Measurements from ENCODE around the gene RRP7A.

DNA sequence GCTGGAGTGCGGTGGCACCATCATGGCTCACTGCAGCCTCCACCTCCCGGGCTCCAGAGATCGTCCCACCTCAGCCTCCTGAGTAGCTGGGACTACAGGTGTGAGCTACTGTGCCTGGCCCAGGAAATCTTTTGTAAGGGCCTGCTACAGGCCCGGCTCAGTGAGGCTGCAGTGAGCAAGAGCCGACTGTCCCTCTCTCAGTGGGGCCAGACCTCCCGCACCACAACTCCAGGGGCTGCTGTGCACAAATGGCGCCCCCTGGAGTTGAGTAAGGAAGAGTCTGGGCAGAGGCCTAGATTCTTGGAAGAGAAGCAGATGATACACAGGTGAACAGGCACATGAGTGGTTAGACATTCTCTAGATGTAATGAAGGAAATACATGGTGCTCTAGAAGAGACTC, 41.2 kb upstream of the RRP7A start:
- TF ChIP-seq, protein P1, sequence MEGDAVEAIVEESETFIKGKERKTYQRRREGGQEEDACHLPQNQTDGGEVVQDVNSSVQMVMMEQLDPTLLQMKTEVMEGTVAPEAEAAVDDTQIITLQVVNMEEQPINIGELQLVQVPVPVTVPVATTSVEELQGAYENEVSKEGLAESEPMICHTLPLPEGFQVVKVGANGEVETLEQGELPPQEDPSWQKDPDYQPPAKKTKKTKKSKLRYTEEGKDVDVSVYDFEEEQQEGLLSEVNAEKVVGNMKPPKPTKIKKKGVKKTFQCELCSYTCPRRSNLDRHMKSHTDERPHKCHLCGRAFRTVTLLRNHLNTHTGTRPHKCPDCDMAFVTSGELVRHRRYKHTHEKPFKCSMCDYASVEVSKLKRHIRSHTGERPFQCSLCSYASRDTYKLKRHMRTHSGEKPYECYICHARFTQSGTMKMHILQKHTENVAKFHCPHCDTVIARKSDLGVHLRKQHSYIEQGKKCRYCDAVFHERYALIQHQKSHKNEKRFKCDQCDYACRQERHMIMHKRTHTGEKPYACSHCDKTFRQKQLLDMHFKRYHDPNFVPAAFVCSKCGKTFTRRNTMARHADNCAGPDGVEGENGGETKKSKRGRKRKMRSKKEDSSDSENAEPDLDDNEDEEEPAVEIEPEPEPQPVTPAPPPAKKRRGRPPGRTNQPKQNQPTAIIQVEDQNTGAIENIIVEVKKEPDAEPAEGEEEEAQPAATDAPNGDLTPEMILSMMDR (IDR thresholded peaks at IDR 0.05): no peak
- TF ChIP-seq POLR2A (IDR thresholded peaks at IDR 0.05): no peak
